Activated T-cell treated with anti-CD3 and anti-CD28 coated beads, Interleukin-2, amount 50 U/mL, for 4 hours (primary cell): ENCODE data around the gene DAPK2. TPM values are rescaled to one million over a fixed set of nuclear protein-coding genes. Genes with fewer than 3 reads are reported as not detected.
A peak's percentile ranks its signal among the peaks of the same experiment; 100 is the strongest.
"Not testable (repeated sequence)": the region's sequence is repeated elsewhere in the genome, so short reads cannot be mapped to it uniquely, and the experiment has no call there.

ENCODE experiments used
- ATAC-seq, 2 donors: fragments of 200-7000 bp; cut with Tn5 transposase; one replicate each; pipeline ENCODE4 v1.10.0; 2021
- DNase-seq: peaks from one replicate; pipeline ENCODE4 v3.0.0-alpha.2; 2020
- H3K27me3 Mint-ChIP-seq: one replicate; pipeline ENCODE4 v1.8.0; 2021; ENCODE audit warnings: low read depth, mixed read lengths
- H3K36me3 Mint-ChIP-seq: one replicate; pipeline ENCODE4 v1.8.0; 2022; ENCODE audit warnings: mixed read lengths; ENCODE audit not compliant: insufficient read depth
- H3K4me1 Mint-ChIP-seq: one replicate; pipeline ENCODE4 v1.8.0; 2021; ENCODE audit warnings: low read depth, mixed read lengths
- H3K4me3 Mint-ChIP-seq: one replicate; pipeline ENCODE4 v1.8.0; 2021; ENCODE audit warnings: mild to moderate bottlenecking, moderate library complexity, mixed read lengths
- H3K9me3 Mint-ChIP-seq: one replicate; pipeline ENCODE4 v1.8.0; 2021; ENCODE audit warnings: mixed read lengths
- total RNA-seq, 3 donors: library from RNA; stranded (reverse); gene quantifications; one replicate each; pipeline ENCODE4 v1.2.1, GENCODE V29; 2021

The DAPK2 gene
- total RNA-seq, 3 donors from 2014 or later: 0.40 to 1.1 (median 0.71) TPM

DNA sequence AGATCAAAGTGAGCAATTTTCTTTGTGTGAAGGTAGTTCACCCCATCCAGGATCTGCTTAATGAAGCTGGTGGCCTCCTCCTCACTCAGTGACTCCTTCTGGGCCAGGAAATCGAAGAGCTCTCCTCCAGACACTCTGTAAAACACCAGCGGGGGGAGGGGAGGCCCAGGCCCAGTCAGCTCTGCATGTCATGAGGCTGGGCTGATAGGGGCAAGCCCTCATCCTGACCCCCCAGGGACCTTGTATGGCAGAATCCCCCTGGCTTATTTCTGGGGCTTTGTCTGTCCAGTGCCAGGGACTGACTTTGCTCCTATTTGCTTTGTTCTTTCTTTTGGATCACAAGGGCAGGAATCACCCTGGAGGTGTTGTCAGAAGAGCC is 74.9 kb downstream of the DAPK2 start:
- Mint-ChIP-seq H3K27me3 (no peaks in the 10 kb centered on the region), H3K9me3 (no peaks in the 10 kb centered on the region), H3K36me3 (no peaks in the 10 kb centered on the region), H3K4me3 (peak overlapping the region; percentile 60), H3K4me1 (peaks cover 37% of the 10 kb centered on the region)
- DNase-seq: peak; percentile 45
- peak; percentile 62 to 76 for ATAC-seq

- Mint-ChIP-seq H3K36me3 (no peaks in the 10 kb centered on the region), H3K27me3 (no peaks in the 10 kb centered on the region), H3K4me3 (peak overlapping the region; percentile 60), H3K9me3 (no peaks in the 10 kb centered on the region), H3K4me1 (peaks cover 37% of the 10 kb centered on the region)
- ATAC-seq (peak; percentile 73 to 78), DNase-seq (no peak)
These were observed 75.5 kb downstream of the DAPK2 start for GRCh38 chr15:63970621-63971426.

- no peak for DNase-seq
- Mint-ChIP-seq H3K4me1 (peaks cover 37% of the 10 kb centered on the region), H3K36me3 (no peaks in the 10 kb centered on the region), H3K27me3 (no peaks in the 10 kb centered on the region), H3K9me3 (peaks cover 1% of the 10 kb centered on the region), H3K4me3 (no peak overlapping the region)
- no peak for ATAC-seq
These were observed 76.4 kb downstream of the DAPK2 start for GRCh38 chr15:63969652-63970421.

DNA sequence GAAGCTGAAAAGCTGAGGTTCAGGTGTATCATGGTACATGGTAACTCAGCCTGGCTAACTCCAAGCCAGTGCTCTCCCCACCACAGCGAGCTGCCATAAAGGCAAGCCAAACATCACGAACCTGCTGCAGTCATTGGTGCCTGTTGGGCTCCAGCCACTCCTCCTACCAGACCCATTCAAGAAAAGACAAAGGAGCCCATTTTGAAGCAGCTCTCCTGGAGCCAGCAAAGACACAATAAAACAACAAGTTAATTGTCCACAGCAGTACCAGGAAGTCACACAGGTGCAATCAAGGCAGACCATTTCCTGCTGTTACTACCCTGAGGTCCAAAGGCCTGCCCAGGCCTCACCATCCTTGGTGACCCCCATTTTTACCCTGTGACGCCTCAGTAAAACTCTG is 77.6 kb downstream of the DAPK2 start:
- ATAC-seq: no peak
- Mint-ChIP-seq H3K27me3 (no peaks in the 10 kb centered on the region), H3K4me1 (peaks cover 37% of the 10 kb centered on the region), H3K9me3 (peaks cover 9% of the 10 kb centered on the region), H3K4me3 (no peak overlapping the region), H3K36me3 (no peaks in the 10 kb centered on the region)
- DNase-seq: no peak

DNA sequence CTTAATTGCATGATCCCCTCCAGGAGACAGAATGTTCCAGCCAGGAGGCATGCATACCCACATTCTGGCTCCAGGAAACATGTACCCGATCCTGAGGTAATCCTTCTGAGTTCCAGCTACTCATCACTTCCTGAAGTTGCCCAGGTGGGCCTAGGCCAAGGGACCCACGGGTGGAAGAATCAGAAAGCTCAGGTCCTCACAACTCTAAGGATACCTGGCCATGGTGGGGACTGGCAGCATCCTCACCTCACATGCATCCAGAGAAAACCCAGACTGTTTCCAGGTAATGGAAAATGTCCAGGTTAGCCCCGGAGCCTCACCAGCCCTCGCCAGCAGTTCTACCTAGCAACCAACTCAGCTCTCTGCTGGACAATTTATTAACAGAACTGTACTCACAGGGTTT is 78.2 kb downstream of the DAPK2 start:
- Mint-ChIP-seq H3K27me3 (no peaks in the 10 kb centered on the region), H3K9me3 (peaks cover 9% of the 10 kb centered on the region), H3K36me3 (no peaks in the 10 kb centered on the region), H3K4me1 (peaks cover 37% of the 10 kb centered on the region), H3K4me3 (no peak overlapping the region)
- DNase-seq: no peak
- ATAC-seq: no peak

DNA sequence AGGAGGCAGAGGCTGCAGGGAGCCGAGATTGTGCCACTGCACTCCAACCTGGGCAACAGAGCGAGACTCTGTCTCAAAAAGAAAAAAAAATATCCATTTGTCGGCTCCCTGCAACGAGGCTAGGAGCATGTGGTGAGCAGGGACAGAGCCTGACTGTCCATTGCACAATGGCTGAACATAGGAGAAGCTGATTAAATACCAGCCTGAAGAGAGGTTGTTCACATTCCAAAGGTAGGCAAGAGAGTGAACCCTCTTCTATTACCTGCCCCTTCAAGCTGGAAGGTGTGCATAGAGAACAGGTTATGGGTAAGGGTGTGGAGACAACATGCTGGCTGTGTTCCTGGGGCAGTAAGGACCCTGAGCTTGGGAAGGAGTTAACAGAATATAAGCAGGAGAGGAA is 78.7 kb downstream of the DAPK2 start:
- H3K36me3 Mint-ChIP-seq: no peaks in the 10 kb centered on the region
- peaks cover 37% of the 10 kb centered on the region for H3K4me1 Mint-ChIP-seq
- ATAC-seq (no peak), DNase-seq (no peak)
- H3K9me3 Mint-ChIP-seq: peaks cover 9% of the 10 kb centered on the region
- no peak overlapping the region for H3K4me3 Mint-ChIP-seq
- no peaks in the 10 kb centered on the region for H3K27me3 Mint-ChIP-seq

DNA sequence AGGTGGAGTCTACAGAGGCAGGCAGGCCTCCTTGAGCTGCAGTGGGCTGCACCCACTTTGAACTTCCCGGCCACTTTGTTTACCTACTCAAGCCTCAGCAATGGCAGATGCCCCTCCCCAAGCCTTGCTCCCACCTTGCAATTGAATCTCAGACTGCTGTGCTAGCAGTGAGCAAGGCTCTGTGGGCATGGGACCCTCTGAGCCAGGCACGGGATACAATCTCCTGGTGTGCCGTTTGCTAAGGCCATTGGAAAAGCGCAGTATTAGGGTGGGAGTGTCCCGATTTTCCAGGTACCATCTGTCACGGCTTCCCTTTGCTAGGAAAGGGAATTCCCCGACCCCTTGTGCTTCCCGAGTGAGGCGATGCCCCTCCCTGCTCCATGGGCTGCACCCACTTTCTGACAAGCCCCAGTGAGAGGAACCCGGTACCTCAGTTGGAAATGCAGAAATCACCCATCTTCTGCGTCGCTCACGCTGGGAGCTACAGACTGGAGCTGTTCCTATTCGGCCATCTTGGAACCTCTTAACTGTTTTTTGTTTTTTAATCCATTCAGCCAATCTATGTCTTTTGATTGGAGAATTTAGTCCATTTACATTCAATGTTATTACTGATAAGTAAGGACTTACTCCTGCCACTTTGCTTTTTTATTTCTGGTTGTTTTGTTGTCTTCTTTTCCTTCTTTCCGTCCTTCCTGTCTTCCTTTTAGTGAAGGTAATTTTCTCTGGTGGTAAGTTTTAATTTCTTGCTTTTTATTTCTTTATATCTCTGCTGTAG is 83.2 kb downstream of the DAPK2 start:
- not testable (repeated sequence) for ATAC-seq, DNase-seq, H3K36me3 Mint-ChIP-seq

DNA sequence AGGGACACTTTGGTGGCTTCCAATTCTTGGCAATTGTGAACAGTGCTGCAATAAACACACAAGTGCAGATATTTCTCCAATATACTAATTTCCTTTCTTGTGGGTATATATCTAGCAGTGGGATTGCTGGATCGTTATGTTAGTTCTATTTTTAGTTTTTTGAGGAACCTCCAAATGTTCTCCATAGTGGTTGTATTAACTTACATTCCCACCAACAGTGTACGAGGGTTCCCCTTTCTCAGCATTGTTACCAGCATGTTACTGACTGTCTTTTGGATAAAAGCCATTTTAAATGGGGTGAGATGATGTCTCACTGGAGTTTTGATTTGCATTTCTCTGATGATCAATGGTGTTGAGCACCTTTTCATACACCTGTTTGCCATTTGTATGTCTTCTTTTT is 92.8 kb downstream of the DAPK2 start:
- Mint-ChIP-seq H3K36me3 (no peaks in the 10 kb centered on the region), H3K27me3 (no peaks in the 10 kb centered on the region), H3K4me1 (no peaks in the 10 kb centered on the region), H3K4me3 (no peak overlapping the region), H3K9me3 (no peaks in the 10 kb centered on the region)
- ATAC-seq (no peak), DNase-seq (no peak)

More for the DNA sequence above, 83.2 kb downstream of the DAPK2 start:
- H3K4me3 Mint-ChIP-seq, H3K9me3 Mint-ChIP-seq, H3K27me3 Mint-ChIP-seq, H3K4me1 Mint-ChIP-seq: not testable (repeated sequence)

GRCh38 chr15:63950911-63951481 is 95.3 kb downstream of the DAPK2 start:
- no peaks in the 10 kb centered on the region for H3K36me3 Mint-ChIP-seq
- H3K27me3 Mint-ChIP-seq: no peaks in the 10 kb centered on the region
- H3K4me1 Mint-ChIP-seq: no peaks in the 10 kb centered on the region
- no peak for DNase-seq
- no peak for ATAC-seq
- H3K9me3 Mint-ChIP-seq: no peaks in the 10 kb centered on the region
- no peak overlapping the region for H3K4me3 Mint-ChIP-seq

- no peaks in the 10 kb centered on the region for H3K27me3 Mint-ChIP-seq
These were observed 97.3 kb downstream of the DAPK2 start for GRCh38 chr15:63948971-63949370.

GRCh38 chr15:63948436-63948835 is 97.8 kb downstream of the DAPK2 start:
- no peaks in the 10 kb centered on the region for H3K27me3 Mint-ChIP-seq
- DNase-seq (no peak), ATAC-seq (no peak)
- H3K36me3 Mint-ChIP-seq: no peaks in the 10 kb centered on the region
- H3K4me1 Mint-ChIP-seq: peaks cover 4% of the 10 kb centered on the region
- H3K4me3 Mint-ChIP-seq: no peak overlapping the region
- no peaks in the 10 kb centered on the region for H3K9me3 Mint-ChIP-seq

More at GRCh38 chr15:63948971-63949370, 97.3 kb downstream of the DAPK2 start:
- no peaks in the 10 kb centered on the region for H3K9me3 Mint-ChIP-seq
- H3K4me1 Mint-ChIP-seq: peaks cover 4% of the 10 kb centered on the region
- ATAC-seq: no peak
- no peak overlapping the region for H3K4me3 Mint-ChIP-seq
- H3K36me3 Mint-ChIP-seq: no peaks in the 10 kb centered on the region
- DNase-seq: no peak

- Mint-ChIP-seq H3K4me3 (no peak overlapping the region), H3K4me1 (peaks cover 7% of the 10 kb centered on the region), H3K9me3 (no peaks in the 10 kb centered on the region), H3K27me3 (no peaks in the 10 kb centered on the region), H3K36me3 (no peaks in the 10 kb centered on the region)
- ATAC-seq: no peak
- no peak for DNase-seq
These were observed 99.1 kb downstream of the DAPK2 start for GRCh38 chr15:63947228-63947627.

- H3K36me3 Mint-ChIP-seq: no peaks in the 10 kb centered on the region
- H3K9me3 Mint-ChIP-seq: no peaks in the 10 kb centered on the region
- ATAC-seq (no peak), DNase-seq (no peak)
- no peak overlapping the region for H3K4me3 Mint-ChIP-seq
- H3K4me1 Mint-ChIP-seq: peaks cover 7% of the 10 kb centered on the region
- no peaks in the 10 kb centered on the region for H3K27me3 Mint-ChIP-seq
These were observed 99.7 kb downstream of the DAPK2 start for GRCh38 chr15:63946524-63947065.

GRCh38 chr15:63945838-63946298 is 100.4 kb downstream of the DAPK2 start:
- Mint-ChIP-seq H3K4me3 (no peak overlapping the region), H3K4me1 (peaks cover 8% of the 10 kb centered on the region), H3K36me3 (no peaks in the 10 kb centered on the region), H3K9me3 (no peaks in the 10 kb centered on the region), H3K27me3 (no peaks in the 10 kb centered on the region)
- ATAC-seq (peak in 1 of 2 donors; percentile 21), DNase-seq (no peak)
